Activated T-helper 9 cell treated with anti-CD3 and anti-CD28 coated beads, Interleukin-2, amount 50 U/mL, for 16 hours (primary cell): Measurements from ENCODE around the gene PPARG.
"Not testable (repeated sequence)": the region's sequence is repeated elsewhere in the genome, so short reads cannot be mapped to it uniquely, and the experiment has no call there.

Experiments
- DNase-seq: peaks from one replicate; pipeline ENCODE4 v3.0.0-alpha.2; 2020; ENCODE audit warnings: low read depth

PPARG gene

DNA sequence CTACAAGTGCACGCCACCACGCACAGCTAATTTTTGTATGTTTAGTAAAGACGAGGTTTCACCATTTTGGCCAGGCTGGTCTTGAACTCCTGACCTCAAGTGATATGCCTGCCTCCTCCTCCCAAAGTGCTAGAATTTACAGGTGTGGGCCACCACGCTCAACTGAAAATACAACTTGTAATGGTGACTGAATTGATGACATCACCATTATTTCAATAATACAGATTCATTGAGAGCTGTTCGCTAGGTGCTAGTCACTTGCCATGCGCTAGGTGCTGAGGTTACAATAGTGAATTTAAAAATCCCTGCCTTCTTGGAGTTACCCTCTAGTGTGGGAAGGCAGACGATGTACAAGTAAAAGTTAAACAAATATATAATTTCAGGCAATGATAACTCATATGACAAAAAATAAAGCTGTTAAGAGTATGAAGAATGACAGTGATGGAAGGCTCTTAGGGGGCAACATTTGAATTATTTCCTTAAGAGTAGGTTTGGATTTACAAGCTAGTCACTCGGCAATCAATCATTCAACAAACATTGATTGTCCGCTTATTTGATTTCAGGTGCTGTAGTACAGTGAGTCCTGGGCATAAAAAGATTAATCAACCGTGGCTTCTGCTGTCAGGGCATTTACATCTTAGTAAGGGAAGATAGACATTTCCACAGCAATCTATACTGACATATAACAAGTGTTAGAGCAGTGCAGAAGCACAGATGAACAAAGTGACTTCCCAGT lies 9.1 kb upstream of the PPARG start:
- DNase-seq: no peak

DNA sequence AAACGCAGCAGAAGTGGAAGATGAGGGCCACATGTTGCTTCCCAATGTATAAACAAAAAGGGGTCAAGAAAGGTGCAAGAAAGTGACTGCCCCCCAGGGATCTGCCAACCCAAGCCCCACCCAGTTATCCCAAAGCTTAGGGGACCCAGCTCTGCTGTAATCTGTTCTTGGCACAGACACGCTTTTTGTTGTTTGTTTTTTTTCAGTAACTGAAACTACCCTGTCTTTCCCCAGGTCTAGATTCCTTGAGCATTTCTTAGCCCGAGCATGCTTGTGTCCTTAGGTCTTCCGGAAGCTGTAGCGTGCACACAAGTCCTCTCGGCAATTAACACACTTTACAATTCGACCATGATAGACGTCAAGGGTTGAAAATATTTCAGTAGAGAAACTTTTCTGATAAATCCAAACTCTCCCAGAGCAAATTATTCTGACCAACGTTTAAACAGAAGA lies 8.5 kb upstream of the PPARG start:
- DNase-seq: no peak

DNA sequence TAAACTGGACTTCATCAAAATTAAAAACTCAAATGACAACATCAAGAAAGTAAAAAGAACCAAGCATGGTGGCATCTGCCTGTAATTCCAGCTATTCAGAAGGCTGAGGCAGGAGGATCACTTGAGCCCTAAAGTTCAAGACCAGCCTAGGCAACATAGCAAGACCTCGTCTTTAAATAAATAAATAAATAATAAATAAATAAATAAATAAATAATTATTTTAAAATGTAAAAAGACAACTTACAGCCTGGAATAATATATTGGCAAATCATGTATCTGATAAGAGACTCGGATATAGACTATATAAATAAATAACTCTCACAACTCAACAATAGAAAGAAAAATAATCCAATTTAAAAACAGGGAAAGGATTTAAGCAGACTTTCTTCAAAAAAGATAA lies 4.3 kb upstream of the PPARG start:
- DNase-seq: no peak

DNA sequence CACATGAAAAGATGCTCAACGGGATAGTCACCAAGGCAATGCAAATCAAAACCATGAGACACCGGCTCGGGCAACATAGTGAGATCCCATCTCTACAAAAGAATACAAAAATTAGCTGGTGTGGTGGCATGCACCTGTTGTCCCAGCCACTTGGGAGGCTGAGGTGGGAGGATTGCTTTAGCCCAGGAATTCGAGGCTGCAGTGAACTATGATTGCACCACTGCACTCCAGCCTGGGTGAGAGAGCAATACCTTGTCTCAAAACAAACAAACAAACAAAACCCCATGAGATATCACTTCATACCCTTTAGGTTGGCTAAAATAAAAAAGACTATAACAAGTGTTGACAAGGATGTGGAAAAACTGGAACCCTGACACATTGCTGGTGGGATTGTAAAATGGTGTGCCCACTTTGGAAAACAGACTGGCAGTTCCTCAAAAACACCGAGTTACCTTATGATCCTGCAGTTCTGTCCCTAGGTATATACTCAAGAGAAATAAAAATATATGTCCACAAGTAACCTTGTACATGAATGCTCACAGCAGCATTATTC lies 3.8 kb upstream of the PPARG start:
- DNase-seq: no peak

DNA sequence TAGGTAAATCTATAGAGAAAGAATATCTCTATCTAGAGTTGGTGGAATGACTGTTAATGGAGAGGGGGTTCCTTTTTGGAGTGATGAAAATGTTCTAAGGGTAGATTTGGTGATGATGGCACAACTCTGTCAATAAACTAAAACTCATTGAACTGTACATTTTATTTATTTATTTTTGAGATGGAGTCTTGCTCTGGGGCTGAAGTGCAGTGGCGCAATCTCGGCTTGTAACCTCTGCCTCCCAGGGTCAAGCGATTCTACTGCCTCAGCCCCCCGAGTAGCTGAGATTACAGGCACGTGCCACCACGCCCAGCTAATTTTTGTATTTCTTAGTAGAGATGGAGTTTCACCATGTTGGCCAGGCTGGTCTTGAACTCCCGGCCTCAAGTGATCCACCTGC lies 3.1 kb upstream of the PPARG start:
- not testable (repeated sequence) for DNase-seq

DNA sequence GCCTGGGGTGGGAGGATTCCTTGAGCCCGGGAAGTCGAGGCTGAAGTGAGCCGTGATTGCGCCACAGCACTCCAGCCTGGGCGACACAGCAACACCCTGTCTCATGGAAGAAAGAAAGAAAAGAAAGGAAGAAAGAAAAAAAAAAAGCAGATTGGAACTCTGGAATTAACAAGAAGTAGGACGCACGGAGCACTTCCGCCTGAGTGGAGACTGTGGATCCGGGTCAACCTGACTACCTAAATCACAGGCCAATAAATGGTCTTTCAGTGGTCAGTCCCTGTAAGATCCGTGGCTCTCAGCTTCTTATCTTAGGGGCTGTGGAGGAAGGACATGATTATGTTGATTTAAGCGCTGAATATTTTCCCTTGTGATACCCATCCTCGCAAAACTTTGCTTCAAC lies 2.4 kb upstream of the PPARG start:
- DNase-seq: no peak

DNA sequence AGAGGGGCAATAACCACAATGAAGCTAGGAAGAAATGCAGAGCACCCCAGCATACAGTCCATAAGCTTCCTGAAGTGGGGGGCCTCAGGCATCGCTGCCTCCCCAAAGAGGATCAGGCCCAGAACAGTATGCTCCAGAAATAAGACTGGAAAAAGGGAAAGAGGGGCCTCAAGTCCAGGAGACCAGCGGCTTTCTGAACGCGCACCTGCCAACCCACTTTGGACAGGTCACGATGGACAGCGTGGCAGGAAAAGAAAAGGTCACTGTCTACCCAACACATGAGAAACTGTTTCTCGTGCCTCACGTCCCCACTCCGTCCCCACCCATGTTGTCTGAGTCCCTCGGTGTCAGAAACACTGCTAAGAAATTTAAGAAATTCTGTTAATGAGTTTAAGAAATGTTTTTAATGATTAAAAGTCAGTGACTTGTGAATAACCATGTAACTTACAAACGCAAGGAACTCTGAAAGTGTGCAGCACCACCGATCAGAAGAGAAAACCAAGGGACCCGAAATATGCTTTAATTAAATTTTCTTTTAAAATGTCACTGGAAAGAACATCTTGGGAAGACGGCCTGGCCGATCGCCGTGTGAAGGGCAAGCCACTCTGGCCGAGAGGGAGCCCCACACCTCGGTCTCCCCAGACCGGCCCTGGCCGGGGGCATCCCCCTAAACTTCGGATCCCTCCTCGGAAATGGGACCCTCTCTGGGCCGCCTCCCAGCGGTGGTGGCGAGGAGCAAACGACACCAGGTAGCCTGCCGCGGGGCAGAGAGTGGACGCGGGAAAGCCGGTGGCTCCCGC lies 1.7 kb upstream of the PPARG start:
- DNase-seq: no peak

DNA sequence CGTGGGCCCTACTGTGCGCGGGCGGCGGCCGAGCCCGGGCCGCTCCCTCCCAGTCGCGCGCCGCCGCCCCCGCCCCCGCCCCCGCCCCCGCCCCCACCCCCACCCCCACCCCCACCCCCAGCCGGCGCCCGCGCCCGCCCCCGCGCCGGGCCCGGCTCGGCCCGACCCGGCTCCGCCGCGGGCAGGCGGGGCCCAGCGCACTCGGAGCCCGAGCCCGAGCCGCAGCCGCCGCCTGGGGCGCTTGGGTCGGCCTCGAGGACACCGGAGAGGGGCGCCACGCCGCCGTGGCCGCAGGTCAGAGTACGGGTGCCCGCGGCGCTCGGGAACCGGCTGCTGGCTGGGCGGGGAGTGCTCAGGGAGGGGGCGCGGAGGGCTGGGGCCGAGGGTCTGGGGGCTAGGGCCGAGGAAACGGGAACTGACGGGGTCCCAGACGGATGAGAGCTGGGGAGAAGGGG lies 1.1 kb upstream of the PPARG start:
- DNase-seq: no peak

DNA sequence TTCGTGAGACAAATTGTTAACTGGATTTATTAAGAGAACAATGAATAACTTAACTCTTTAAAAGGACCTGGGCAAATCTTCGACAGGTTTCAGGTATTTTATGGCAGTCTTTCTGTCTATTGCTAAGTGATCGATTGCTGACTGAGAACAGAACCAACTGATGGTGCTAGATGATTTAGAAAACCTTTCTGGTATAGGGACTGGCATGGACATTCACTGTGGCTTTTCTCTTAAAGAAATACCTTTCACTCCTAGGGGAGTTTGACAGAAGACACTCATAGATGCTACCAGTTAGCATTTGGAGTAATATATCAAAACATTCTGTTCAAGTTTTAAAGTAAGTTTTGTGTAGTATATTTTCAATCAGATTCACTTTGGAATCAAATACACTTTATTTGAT lies 654 bp downstream of the PPARG start:
- no peak for DNase-seq

DNA sequence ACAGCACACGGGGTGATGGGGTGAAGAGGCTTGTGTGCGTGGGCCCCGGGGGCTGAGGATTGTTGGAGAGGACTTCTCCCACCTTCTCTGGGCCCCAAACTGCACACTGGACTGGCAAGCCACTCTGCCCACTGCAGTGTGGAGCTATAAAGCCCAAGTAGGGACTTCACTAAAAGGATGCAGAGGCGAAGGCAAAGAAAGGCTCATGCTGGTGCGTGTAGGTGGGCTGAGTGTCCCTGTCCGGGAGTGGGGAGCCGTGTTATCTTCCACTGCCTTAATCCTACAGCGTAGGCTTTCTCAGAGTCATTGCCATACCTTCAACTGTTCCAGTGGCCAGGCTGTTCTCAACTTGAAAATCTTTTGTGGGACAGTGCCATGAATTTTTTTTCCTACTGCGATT lies 3.9 kb downstream of the PPARG start:
- no peak for DNase-seq

DNA sequence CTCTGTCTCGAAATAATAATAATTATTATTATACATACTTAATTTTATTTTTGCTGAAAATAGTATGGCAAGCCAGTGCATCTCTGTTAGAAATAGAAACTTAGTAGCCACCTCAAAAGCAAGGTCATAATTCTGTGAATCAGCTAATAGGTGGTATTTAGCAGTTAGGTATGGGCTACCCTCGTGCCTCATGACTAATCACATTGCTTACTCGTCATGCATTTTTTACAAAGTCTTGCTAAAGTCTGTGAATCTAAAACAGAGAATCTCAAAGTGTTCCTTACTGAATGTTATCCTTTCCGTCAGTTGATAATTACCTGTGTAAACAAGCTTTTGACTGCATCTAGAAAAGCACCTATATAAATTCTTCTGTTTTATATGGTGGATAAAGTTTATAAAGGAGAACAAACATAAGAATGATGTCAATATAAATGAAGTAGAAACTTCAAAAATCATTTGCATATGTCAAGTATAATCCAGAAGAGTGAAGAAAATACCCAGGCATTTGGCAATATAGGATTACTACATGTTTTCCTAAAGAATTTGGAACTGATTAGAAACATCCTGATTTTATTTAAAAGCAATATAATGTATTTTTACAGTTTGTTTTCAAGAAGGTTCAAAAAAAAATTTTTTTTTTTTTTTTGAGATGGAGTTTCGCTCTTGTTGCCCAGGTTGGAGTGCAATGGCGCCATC lies 6.2 kb downstream of the PPARG start:
- no peak for DNase-seq

DNA sequence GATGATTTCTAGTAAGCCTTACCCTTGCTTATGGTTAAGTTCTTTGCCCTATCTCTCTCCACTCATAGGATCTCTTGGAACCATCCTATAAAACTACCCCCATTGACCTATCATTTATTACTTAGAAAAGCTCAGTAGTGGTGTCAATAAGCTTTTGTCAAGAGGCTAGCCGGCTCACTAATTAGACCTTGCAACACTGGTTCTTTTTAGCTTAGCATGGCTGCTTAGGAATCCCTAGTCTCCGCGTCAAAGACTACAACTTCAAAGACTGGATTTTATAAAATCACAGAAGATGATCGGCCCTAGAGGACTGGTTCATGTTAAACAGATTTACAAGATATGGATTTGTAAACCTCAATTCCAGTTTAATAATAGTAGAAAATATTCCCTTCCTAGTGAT lies 7.6 kb downstream of the PPARG start:
- no peak for DNase-seq

DNA sequence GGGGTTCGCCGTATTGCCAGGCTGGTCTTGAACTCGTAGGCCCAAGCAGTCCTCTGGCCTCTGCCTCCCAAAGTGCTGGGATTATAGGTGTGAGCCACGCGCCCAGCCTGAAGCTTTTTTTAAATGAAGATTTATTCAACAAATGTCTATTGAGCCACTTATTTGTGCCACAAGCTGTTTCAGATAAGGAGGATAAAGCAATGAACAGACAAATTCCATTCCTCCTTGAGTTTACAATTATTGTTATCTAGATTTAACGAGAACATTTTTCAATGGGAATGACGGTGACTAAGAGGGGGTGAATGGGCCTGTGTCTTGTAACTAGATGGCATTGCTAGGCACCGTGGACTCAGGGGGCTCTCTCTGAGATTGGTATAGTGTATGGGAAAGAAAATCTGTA lies 10.2 kb downstream of the PPARG start:
- DNase-seq: no peak

DNA sequence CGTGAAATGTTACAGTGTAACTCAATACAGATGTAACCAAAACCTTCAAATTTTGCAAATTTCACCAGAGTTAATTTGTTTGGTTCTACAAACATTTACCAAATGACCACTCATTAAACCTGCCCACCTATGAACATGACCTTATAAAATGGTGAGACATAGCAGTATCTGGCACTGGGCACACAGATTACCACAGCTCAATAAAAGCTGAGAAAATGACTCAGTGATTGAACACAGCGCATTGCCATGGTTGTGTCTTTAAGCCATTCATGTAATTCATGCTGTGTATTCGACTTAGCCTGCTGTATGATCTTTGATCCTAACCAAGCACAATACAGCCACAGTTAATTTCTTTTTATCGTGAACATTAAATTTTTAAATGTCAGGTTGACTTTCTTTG lies 11.3 kb downstream of the PPARG start:
- no peak for DNase-seq

DNA sequence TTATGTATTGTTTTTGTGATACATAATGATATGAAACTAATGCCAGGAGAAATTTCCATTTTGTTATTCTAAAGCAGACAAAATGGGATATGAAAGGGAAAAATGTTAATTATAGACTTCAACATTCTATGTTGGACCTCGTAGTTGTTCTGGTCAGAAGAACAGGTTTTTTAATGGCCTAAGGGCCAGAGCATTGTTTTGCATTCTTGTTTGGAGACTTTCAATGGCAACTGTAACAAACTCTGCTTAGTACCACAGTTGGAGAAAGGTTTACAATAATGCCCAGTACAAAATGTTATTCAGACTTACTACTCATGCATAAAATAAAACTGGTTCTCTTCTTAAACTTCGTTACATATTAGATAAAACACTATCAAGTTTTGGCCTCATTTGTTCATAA lies 12.2 kb downstream of the PPARG start:
- no peak for DNase-seq

DNA sequence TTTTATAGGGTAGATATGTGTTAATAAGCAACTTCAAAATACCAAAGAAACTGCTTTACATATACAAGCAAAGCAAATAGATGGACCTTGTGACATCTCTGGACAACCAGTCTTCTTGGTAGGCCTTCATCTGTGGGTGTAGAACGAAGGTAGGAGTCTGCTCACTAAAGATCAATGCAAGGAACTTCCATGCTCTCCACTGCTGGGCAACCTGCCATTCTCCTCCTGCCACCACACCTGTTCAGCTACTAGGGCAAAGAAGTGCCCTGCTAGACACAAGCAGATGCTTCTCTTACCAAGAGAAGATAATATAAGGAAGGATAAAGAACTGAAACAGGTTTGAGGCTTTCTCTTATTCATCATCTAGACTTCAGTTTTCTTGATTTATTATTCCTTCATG lies 12.6 kb downstream of the PPARG start:
- no peak for DNase-seq

DNA sequence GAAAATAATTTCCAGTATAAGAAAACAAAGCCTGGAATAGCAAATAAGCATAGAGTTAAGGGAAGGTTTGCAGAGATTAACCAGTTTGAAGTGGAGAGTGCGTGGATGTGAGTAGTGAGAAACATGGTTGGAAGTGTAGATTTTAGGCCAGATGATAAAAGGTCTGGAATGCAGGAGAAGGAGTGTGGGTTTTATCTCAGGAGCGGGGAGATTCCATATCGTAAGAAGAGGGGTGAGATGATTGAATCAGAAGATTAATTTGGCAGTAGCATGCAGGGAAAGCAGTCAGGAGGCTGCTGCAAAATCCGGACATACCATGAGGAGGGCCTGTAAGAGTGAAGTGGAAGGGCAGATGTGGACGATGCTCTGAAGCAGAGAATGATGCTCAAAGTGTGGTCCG lies 13.7 kb downstream of the PPARG start:
- DNase-seq: no peak

DNA sequence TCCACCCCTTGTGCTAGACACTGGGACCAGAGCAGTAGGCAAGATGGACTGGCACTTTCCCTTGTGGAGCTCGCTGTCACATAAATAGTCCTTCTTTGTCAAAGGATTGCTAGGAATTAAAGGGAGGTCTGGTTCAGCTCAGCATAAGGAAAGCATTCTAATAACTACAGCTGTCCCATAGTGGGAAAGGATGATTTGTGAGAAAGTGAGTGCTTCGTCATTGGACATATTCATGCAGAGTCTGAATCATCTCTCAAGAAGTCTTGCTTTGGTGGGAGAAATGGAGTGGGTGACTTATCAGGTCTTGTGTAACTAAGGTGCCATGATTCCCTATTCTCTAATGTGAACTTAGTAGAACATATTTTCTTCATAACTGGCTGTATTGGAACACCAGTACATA lies 14.7 kb downstream of the PPARG start:
- DNase-seq: no peak

DNA sequence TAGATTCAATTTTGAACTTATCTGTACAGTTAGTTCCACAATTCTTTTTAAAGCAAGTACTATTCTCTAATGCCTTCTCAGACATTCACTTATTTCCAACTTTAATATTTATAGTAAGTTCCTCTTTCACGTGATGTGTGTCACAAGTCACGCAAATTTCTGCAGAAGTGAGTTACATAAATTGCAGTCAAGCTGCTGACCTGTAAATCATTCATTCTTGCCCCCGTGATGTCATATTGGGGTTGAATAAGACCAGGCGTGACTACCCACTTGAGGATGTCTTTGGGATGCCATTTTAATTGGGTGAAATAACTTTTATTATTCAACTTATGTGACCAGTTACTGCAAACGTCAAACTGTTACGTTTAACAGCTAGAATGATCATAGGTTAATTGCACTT lies 15.1 kb downstream of the PPARG start:
- no peak for DNase-seq

DNA sequence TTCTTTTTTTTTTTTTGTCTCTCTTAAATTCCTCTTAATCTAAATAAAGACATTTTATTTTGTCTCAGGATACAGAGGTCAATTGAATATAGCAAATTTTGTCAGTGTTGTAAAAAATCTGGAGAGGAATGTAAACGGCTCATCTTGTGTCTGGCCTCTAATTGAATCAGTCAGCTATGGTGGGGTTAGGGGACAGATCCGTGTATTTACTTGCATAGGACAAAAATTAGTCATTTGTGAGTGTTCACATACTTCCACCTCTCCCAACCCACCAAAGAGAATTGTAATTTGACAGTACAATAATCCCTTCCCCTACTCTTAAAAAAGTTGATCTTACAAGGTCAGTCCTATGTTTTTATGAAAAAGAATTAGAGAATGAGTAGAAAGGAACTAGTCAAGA lies 18.3 kb downstream of the PPARG start:
- no peak for DNase-seq

DNA sequence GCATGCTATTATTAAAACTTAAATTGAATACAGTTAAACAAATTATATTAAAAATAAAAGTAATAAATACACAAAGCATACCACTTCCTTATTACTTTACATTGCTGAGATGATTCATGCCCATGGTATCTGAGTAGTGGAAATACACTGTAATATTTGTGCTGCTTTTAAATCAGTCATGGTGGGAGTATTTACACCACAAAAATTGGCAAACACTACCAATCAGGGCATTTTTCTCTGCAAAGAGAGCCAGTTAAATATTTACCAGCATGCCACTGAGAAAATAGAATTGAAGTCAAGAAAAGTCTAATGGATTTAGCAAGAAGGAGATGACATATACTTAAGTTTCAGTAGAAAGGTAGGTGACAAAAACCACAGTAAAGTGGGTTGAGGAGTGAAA lies 19.6 kb downstream of the PPARG start:
- no peak for DNase-seq

DNA sequence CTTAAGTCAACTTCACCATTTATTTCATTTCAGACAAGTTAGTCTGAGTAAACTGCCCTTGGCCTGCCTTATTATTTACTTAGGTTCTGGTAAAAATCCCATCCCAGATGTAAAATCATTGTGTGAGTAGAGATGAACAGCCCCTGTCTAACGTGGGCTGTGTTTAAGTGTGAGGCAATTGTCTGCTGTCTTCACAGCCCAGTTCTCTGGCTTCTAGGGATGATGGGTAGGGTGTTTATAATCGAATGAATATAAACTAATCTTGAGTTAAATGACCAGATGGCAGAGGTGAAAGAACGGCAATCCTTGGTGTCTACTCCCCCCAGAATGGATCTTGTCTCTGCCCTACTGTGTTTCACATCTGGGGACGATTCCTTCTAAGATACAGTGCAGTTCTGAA lies 20.8 kb downstream of the PPARG start:
- no peak for DNase-seq

DNA sequence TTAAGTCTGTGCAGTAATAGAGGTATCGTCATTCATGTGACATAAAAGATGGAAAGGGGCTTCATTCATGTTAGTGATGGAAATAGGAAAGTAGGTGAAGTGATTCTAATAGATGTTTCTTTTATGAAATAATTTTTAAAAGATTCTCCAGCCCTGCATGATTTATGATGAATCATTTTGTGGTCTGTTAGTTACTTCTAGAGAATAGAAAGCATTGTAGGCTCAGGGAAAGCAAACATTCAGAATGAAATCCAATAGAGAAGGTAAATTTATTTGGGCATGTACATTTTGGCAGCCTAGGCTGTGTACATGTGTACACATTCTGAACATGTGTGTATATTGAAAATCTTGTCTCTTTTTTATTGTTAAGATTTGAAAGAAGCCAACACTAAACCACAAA lies 23.1 kb downstream of the PPARG start:
- no peak for DNase-seq
